Naive thymus-derived CD8-positive, alpha-beta T cell (primary cell): ENCODE data around the gene MSX1. TPM values are rescaled to one million over a fixed set of nuclear protein-coding genes. Genes with fewer than 3 reads are reported as not detected.
A peak's percentile ranks its signal among the peaks of the same experiment; 100 is the strongest.

Experiments used
- ATAC-seq, 2 donors: fragments of 150-1000 bp; cut with Tn5 transposase in 1 of 2; sonication (Bioruptor Pico), chemical (Tn5 transposase) in 1 of 2; 1 replicate in 1 of 2; 2 replicates in 1 of 2; pipeline ENCODE4 v1.10.0; 2021; ENCODE audit warnings: mild to moderate bottlenecking in 2 of 2, moderate library complexity in 2 of 2
- POLR2A ChIA-PET: fragments of 350-600 bp; sonication (Branson Sonifier 250); formaldehyde crosslinking; loops from one replicate; lab custom pipeline; 2021; ENCODE audit warnings: antibody characterized with exemption; lab: Charles Lee
- DNase-seq, 10 donors: peaks; one replicate each; pipeline versions ENCODE4 v3.0.0 to v3.0.0-alpha.2; 2020 to 2022
- H3K27ac Mint-ChIP-seq, 10 donors: one replicate each; pipeline ENCODE4 v1.8.0; 2020 to 2022; ENCODE audit warnings: mild to moderate bottlenecking in 10 of 10, mixed read lengths in 10 of 10, moderate library complexity in 4 of 10, inconsistent platforms in 1 of 10
- H3K27me3 Mint-ChIP-seq, 5 donors: one replicate each; pipeline ENCODE4 v1.8.0; 2021 to 2022; ENCODE audit warnings: mixed read lengths in 5 of 5
- H3K36me3 Mint-ChIP-seq, 3 donors: one replicate each; pipeline ENCODE4 v1.8.0; 2020 to 2022; ENCODE audit warnings: mixed read lengths in 3 of 3, mild to moderate bottlenecking in 2 of 3, inconsistent platforms in 1 of 3
- H3K4me1 Mint-ChIP-seq, 4 donors: one replicate each; pipeline ENCODE4 v1.8.0; 2021 to 2022; ENCODE audit warnings: mixed read lengths in 4 of 4
- H3K4me3 Mint-ChIP-seq, 10 donors: one replicate each; pipeline ENCODE4 v1.8.0; 2020 to 2022; ENCODE audit warnings: mild to moderate bottlenecking in 10 of 10, mixed read lengths in 10 of 10, moderate library complexity in 6 of 10, inconsistent platforms in 1 of 10
- H3K9me3 Mint-ChIP-seq, 9 donors: one replicate each; pipeline ENCODE4 v1.8.0; 2020 to 2022; ENCODE audit warnings: mixed read lengths in 9 of 9, mild to moderate bottlenecking in 3 of 9, inconsistent platforms in 1 of 9, moderate library complexity in 1 of 9
- polyA plus RNA-seq, 3 donors: library from polyadenylated mRNA; unstranded; fragments of 300-500 nt; fragmentation: Illumina TruSeq; gene quantifications; one replicate each; pipeline ENCODE4 v1.2.3, GENCODE V29; 2021
- total RNA-seq, 8 experiments: library from RNA in 2 of 8; stranded (reverse) in 2 of 8; gene quantifications; one replicate each; pipeline ENCODE4 v1.2.3 and lab custom pipeline; 2021 to 2026

MSX1 gene
- total and polyA plus RNA-seq, 5 experiments from 2014 or later = not detected

GRCh38 chr4:4861390-4862018, 2.0 kb downstream of the MSX1 start:
- Mint-ChIP-seq H3K4me1 (peaks cover 22 to 50% (median 45%) of the 10 kb centered on the region in 4 donors), H3K36me3 (peaks cover 0 to 13% (median 5%) of the 10 kb centered on the region in 3 donors), H3K4me3 (peak overlapping the region; percentile 52 to 96 (median 84)), H3K27ac (peak overlapping the region in 1 of 10 donors; percentile 34), H3K27me3 (peaks cover 52 to 93% (median 70%) of the 10 kb centered on the region in 5 donors), H3K9me3 (peaks cover 0 to 26% (median 0%) of the 10 kb centered on the region in 9 donors)
- ATAC-seq (no peak), DNase-seq (no peak)
- POLR2A ChIA-PET = interaction anchor here (0.5 kb wide), 1 partner anchor 9 kb away, joined by 3 read pairs; no protein-coding TSS in a partner anchor

GRCh38 chr4:4862071-4862551, 2.6 kb downstream of the MSX1 start:
- DNase-seq = no peak
- H3K4me3 Mint-ChIP-seq = peak overlapping the region; percentile 38 to 96 (median 84)
- H3K27ac Mint-ChIP-seq = peak overlapping the region in 1 of 10 donors; percentile 18
- peaks cover 51 to 89% (median 68%) of the 10 kb centered on the region in 5 donors for H3K27me3 Mint-ChIP-seq
- H3K4me1 Mint-ChIP-seq = peaks cover 20 to 47% (median 43%) of the 10 kb centered on the region in 4 donors
- peaks cover 0 to 24% (median 0%) of the 10 kb centered on the region in 9 donors for H3K9me3 Mint-ChIP-seq
- POLR2A ChIA-PET = no interaction called here
- no peak for ATAC-seq
- peaks cover 0 to 11% (median 5%) of the 10 kb centered on the region in 3 donors for H3K36me3 Mint-ChIP-seq

GRCh38 chr4:4862665-4863482, 3.4 kb downstream of the MSX1 start:
- Mint-ChIP-seq H3K4me3 (peak overlapping the region in 5 of 10 donors; percentile 25 to 52 (median 38)), H3K27me3 (peaks cover 48 to 81% (median 63%) of the 10 kb centered on the region in 5 donors), H3K9me3 (peaks cover 0 to 22% (median 0%) of the 10 kb centered on the region in 9 donors), H3K27ac (peak overlapping the region in 1 of 10 donors; percentile 84), H3K4me1 (peaks cover 17 to 40% (median 38%) of the 10 kb centered on the region in 4 donors), H3K36me3 (peaks cover 0 to 6% (median 3%) of the 10 kb centered on the region in 3 donors)
- peak in 1 of 10 donors; percentile 57 for DNase-seq
- no peak for ATAC-seq
- POLR2A ChIA-PET = no interaction called here

- POLR2A ChIA-PET = interaction anchor here (0.9 kb wide), 1 partner anchor 10 kb away, joined by 3 read pairs; no protein-coding TSS in a partner anchor
- no peak for ATAC-seq
- H3K4me3 Mint-ChIP-seq = peak overlapping the region in 1 of 10 donors; percentile 20
- peak overlapping the region in 1 of 10 donors; percentile 65 for H3K27ac Mint-ChIP-seq
- peaks cover 0 to 10% (median 0%) of the 10 kb centered on the region in 9 donors for H3K9me3 Mint-ChIP-seq
- H3K36me3 Mint-ChIP-seq = peaks cover 0 to 6% (median 3%) of the 10 kb centered on the region in 3 donors
- H3K27me3 Mint-ChIP-seq = peaks cover 45 to 69% (median 59%) of the 10 kb centered on the region in 5 donors
- peaks cover 19 to 36% (median 28%) of the 10 kb centered on the region in 4 donors for H3K4me1 Mint-ChIP-seq
- peak in 1 of 10 donors; percentile 40 for DNase-seq
Measured at GRCh38 chr4:4864443-4864939, 5.0 kb downstream of the MSX1 start.

GRCh38 chr4:4864940-4865704, 5.7 kb downstream of the MSX1 start:
- H3K27me3 Mint-ChIP-seq = peaks cover 50 to 75% (median 65%) of the 10 kb centered on the region in 5 donors
- H3K9me3 Mint-ChIP-seq = peaks cover 0 to 10% (median 0%) of the 10 kb centered on the region in 9 donors
- H3K4me3 Mint-ChIP-seq = peak overlapping the region in 3 of 10 donors; percentile 15 to 57 (median 22)
- H3K27ac Mint-ChIP-seq = peak overlapping the region in 1 of 10 donors; percentile 71
- DNase-seq (peak in 1 of 10 donors; percentile 13), ATAC-seq (no peak)
- POLR2A ChIA-PET = interaction anchor here (0.9 kb wide), 1 partner anchor 11 kb away, joined by 3 read pairs; no protein-coding TSS in a partner anchor
- peaks cover 0 to 6% (median 3%) of the 10 kb centered on the region in 3 donors for H3K36me3 Mint-ChIP-seq
- peaks cover 22 to 39% (median 30%) of the 10 kb centered on the region in 4 donors for H3K4me1 Mint-ChIP-seq

- H3K4me3 Mint-ChIP-seq = peak overlapping the region in 6 of 10 donors; percentile 37 to 67 (median 58)
- peaks cover 51 to 77% (median 60%) of the 10 kb centered on the region in 5 donors for H3K27me3 Mint-ChIP-seq
- H3K27ac Mint-ChIP-seq = peak overlapping the region in 1 of 10 donors; percentile 71
- POLR2A ChIA-PET = no interaction called here
- H3K4me1 Mint-ChIP-seq = peaks cover 20 to 37% (median 27%) of the 10 kb centered on the region in 4 donors
- H3K9me3 Mint-ChIP-seq = peaks cover 0 to 7% (median 0%) of the 10 kb centered on the region in 9 donors
- peaks cover 0 to 6% (median under 1%) of the 10 kb centered on the region in 3 donors for H3K36me3 Mint-ChIP-seq
- ATAC-seq (no peak), DNase-seq (no peak)
Measured at GRCh38 chr4:4865705-4866123, 6.2 kb downstream of the MSX1 start.

- POLR2A ChIA-PET = no interaction called here
- Mint-ChIP-seq H3K9me3 (peaks cover 0 to 7% (median 0%) of the 10 kb centered on the region in 9 donors), H3K4me3 (peak overlapping the region in 6 of 10 donors; percentile 37 to 67 (median 60)), H3K27ac (peak overlapping the region in 1 of 10 donors; percentile 25), H3K36me3 (peaks cover 0 to 6% (median 0%) of the 10 kb centered on the region in 3 donors), H3K27me3 (peaks cover 54 to 77% (median 62%) of the 10 kb centered on the region in 5 donors), H3K4me1 (peaks cover 24 to 39% (median 27%) of the 10 kb centered on the region in 4 donors)
- peak in 1 of 10 donors; percentile 37 for DNase-seq
- ATAC-seq = no peak
Measured at GRCh38 chr4:4866124-4866865, 6.8 kb downstream of the MSX1 start.

GRCh38 chr4:4866866-4867374, 7.5 kb downstream of the MSX1 start:
- ATAC-seq = no peak
- DNase-seq = peak in 1 of 10 donors; percentile 57
- H3K27ac Mint-ChIP-seq = no peak overlapping the region
- H3K4me1 Mint-ChIP-seq = peaks cover 25 to 36% (median 26%) of the 10 kb centered on the region in 4 donors
- H3K9me3 Mint-ChIP-seq = peaks cover 0 to 5% (median 0%) of the 10 kb centered on the region in 9 donors
- POLR2A ChIA-PET = interaction anchor here (0.5 kb wide), 1 partner anchor 76 kb away, joined by 3 read pairs; no protein-coding TSS in a partner anchor
- peaks cover 48 to 75% (median 58%) of the 10 kb centered on the region in 5 donors for H3K27me3 Mint-ChIP-seq
- H3K4me3 Mint-ChIP-seq = peak overlapping the region in 6 of 10 donors; percentile 37 to 65 (median 54)
- peaks cover 0 to 4% (median 0%) of the 10 kb centered on the region in 3 donors for H3K36me3 Mint-ChIP-seq

- H3K9me3 Mint-ChIP-seq = peaks cover 0 to 5% (median 0%) of the 10 kb centered on the region in 9 donors
- H3K27me3 Mint-ChIP-seq = peaks cover 42 to 75% (median 53%) of the 10 kb centered on the region in 5 donors
- DNase-seq = peak in 1 of 10 donors; percentile 40
- ATAC-seq = no peak
- H3K36me3 Mint-ChIP-seq = no peaks in the 10 kb centered on the region
- H3K27ac Mint-ChIP-seq = no peak overlapping the region
- H3K4me3 Mint-ChIP-seq = no peak overlapping the region
- H3K4me1 Mint-ChIP-seq = peaks cover 23 to 33% (median 26%) of the 10 kb centered on the region in 4 donors
- POLR2A ChIA-PET = interaction anchor here (0.5 kb wide), 1 partner anchor 76 kb away, joined by 3 read pairs; no protein-coding TSS in a partner anchor
Measured at GRCh38 chr4:4867375-4868039, 8.0 kb downstream of the MSX1 start.
